ENCODE data around the gene NR2F1-AS1. TPM values are rescaled to one million over a fixed set of nuclear protein-coding genes. Genes with fewer than 3 reads are reported as not detected.

Gene NR2F1-AS1
- total and polyA plus RNA-seq, 2 donors (not counting 3 experiments of a cell fraction or from before 2014, with no cell fraction given): 4.2 to 13.8 TPM

- no peaks in the 10 kb centered on the region for H4K20me1 ChIP-seq (replicated peaks; ENCODE audit: control insufficient read depth, extremely low read depth, insufficient read depth, low read length)
- no peaks in the 10 kb centered on the region for H3K9me3 ChIP-seq (replicated peaks; ENCODE audit: control insufficient read depth, insufficient read depth, low read length)
- BruUV-seq (replicated peaks): no TSS peak
- H3K36me3 ChIP-seq (ENCODE audit: control insufficient read depth in 2 of 2, extremely low read depth in 1 of 2, insufficient read depth in 2 of 2, low read length in 2 of 2): peaks cover 0 to 2% of the 10 kb centered on the region in 2 experiments
- no peaks in the 10 kb centered on the region for H3K79me2 ChIP-seq (ENCODE audit: control insufficient read depth, insufficient read depth, low read length)
- no peak overlapping the region for H3K4me3 ChIP-seq (replicated peaks in 1 of 3; ENCODE audit: insufficient read depth in 1 of 3, low read depth in 1 of 3, low read length in 3 of 3)
- H3K4me2 ChIP-seq (ENCODE audit: insufficient read depth, low read length): no peak overlapping the region
- H3K27ac ChIP-seq (ENCODE audit: insufficient read depth, low read depth, low read length): no peak overlapping the region
- intact Hi-C loops (cut with micrococcal nuclease) (no loop called here), dilution Hi-C loops (cut with MboI; ENCODE audit: extremely low pct_ligation_motif_present, low sequenced_read_pairs) (no loop called here)
- POLR2A ChIA-PET: no interaction called here
- CTCF ChIA-PET: no interaction called here
- no peak overlapping the region for H2AFZ ChIP-seq (ENCODE audit: low read depth, low read length)
- TF ChIP-seq FOS (IDR thresholded peaks at IDR 0.05; ENCODE audit: borderline replicate concordance, insufficient read depth, low read length): no peak
- no peak for TF ChIP-seq JUN (IDR thresholded peaks at IDR 0.05; ENCODE audit: borderline replicate concordance, insufficient read depth, insufficient read length, low read depth)
- no peak for TF ChIP-seq POLR2A (IDR thresholded peaks at IDR 0.05; ENCODE audit: low read depth, low read length)
- TF ChIP-seq MAX (IDR thresholded peaks at IDR 0.05; ENCODE audit: insufficient read depth, insufficient read length): no peak
- no peak for TF ChIP-seq GATA2 (IDR thresholded peaks at IDR 0.05; ENCODE audit: insufficient read depth, insufficient read length, low read depth, low read length)
- no peak for TF ChIP-seq EZH2 (IDR thresholded peaks at IDR 0.05; ENCODE audit: borderline replicate concordance, low read depth, low read length, severe bottlenecking)
- no peak for TF ChIP-seq MYC (IDR thresholded peaks at IDR 0.05; ENCODE audit: low read depth, low read length)
- TF ChIP-seq, protein P1, sequence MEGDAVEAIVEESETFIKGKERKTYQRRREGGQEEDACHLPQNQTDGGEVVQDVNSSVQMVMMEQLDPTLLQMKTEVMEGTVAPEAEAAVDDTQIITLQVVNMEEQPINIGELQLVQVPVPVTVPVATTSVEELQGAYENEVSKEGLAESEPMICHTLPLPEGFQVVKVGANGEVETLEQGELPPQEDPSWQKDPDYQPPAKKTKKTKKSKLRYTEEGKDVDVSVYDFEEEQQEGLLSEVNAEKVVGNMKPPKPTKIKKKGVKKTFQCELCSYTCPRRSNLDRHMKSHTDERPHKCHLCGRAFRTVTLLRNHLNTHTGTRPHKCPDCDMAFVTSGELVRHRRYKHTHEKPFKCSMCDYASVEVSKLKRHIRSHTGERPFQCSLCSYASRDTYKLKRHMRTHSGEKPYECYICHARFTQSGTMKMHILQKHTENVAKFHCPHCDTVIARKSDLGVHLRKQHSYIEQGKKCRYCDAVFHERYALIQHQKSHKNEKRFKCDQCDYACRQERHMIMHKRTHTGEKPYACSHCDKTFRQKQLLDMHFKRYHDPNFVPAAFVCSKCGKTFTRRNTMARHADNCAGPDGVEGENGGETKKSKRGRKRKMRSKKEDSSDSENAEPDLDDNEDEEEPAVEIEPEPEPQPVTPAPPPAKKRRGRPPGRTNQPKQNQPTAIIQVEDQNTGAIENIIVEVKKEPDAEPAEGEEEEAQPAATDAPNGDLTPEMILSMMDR (IDR thresholded peaks at IDR 0.05; ENCODE audit: extremely low read depth in 1 of 2, insufficient read depth in 1 of 2, low read depth in 1 of 2, low read length in 2 of 2): no peak
- TF ChIP-seq POLR2AphosphoS5 (IDR thresholded peaks at IDR 0.05; ENCODE audit: insufficient read depth, low read depth, low read length): no peak
- no peak overlapping the region for H3K9ac ChIP-seq (replicated peaks; ENCODE audit: extremely low read depth, insufficient read depth, low read length)
- no peaks in the 10 kb centered on the region for H3K4me1 ChIP-seq (ENCODE audit: control insufficient read depth, extremely low read depth, insufficient read depth, low read length)
- no peaks in the 10 kb centered on the region for H3K9me1 ChIP-seq (replicated peaks; ENCODE audit: control insufficient read depth, extremely low read depth, insufficient read depth, low read length)
- DNase-seq (ENCODE audit: low read depth, low spot score) (no peak), FAIRE-seq (no peak)
- no peaks in the 10 kb centered on the region for H3K27me3 ChIP-seq (ENCODE audit: control insufficient read depth in 2 of 2, insufficient read depth in 2 of 2, low read length in 2 of 2)
Observed at GRCh38 chr5:93545872-93546271, 35.1 kb downstream of the NR2F1-AS1 start.
